T-cell (primary cell): ENCODE results near the gene GHR. TPM values are rescaled to one million over a fixed set of nuclear protein-coding genes. Genes with fewer than 3 reads are reported as not detected.

Experiments
- ATAC-seq, 4 experiments: fragments of 200-7000 bp in 3 of 4; fragments of 150-1000 bp in 1 of 4; cut with Tn5 transposase; replicated peaks in 1 of 4; 1 replicate in 3 of 4; 2 replicates in 1 of 4; pipeline ENCODE4 v1.10.0; 2021; ENCODE audit warnings: moderate library complexity in 3 of 4, mild to moderate bottlenecking in 2 of 4, moderate number of reproducible peaks in 1 of 4
- CTCF ChIA-PET, 2 donors: fragments of 300-600 bp; sonication (Branson Sonifier 250); formaldehyde crosslinking; loops; one replicate each; lab custom pipeline; 2022; ENCODE audit warnings: antibody characterized with exemption in 2 of 2; lab: Charles Lee
- POLR2A ChIA-PET, 2 donors: fragments of 300-600 bp; sonication (Branson Sonifier 250); formaldehyde crosslinking; loops; one replicate each; lab custom pipeline; 2022; ENCODE audit warnings: antibody characterized with exemption in 2 of 2; lab: Charles Lee
- DNase-seq, 35 experiments: peaks; one replicate each; pipeline versions ENCODE4 v3.0.0 to v3.0.0-alpha.2; 2013 to 2023
- H3K27ac ChIP-seq: one replicate; pipeline ENCODE4 v1.5.1; 2013; ENCODE audit warnings: low read length
- H3K27me3 ChIP-seq, 2 experiments: replicated peaks in 1 of 2; 1 replicate in 1 of 2; 2 replicates in 1 of 2; pipeline versions ENCODE4 v1.6.1 to v1.7.0; 2013; ENCODE audit warnings: low read length in 1 of 2, mixed read lengths in 1 of 2; ENCODE audit not compliant: control insufficient read depth in 2 of 2, insufficient read depth in 2 of 2; ENCODE audit errors: extremely low read depth in 1 of 2
- H3K36me3 ChIP-seq, 2 donors: 1 replicate in 1 of 2; 2 replicates in 1 of 2; pipeline versions ENCODE4 v1.6.1 to v1.7.0; 2013; ENCODE audit warnings: low read length in 1 of 2; ENCODE audit not compliant: control insufficient read depth in 2 of 2, insufficient read depth in 1 of 2; ENCODE audit errors: extremely low read depth in 1 of 2
- H3K4me1 ChIP-seq, 2 experiments: 1 replicate in 1 of 2; 2 replicates in 1 of 2; pipeline versions ENCODE4 v1.6.1 to v1.7.0; 2013; ENCODE audit warnings: low read length in 2 of 2, mixed read lengths in 1 of 2; ENCODE audit not compliant: insufficient read depth in 2 of 2, control insufficient read depth in 1 of 2; ENCODE audit errors: extremely low read depth in 1 of 2
- H3K4me3 ChIP-seq, 2 donors: 1 replicate in 1 of 2; 2 replicates in 1 of 2; pipeline versions ENCODE4 v1.5.1 to v1.7.0; 2013; ENCODE audit warnings: mild to moderate bottlenecking in 2 of 2, low read length in 1 of 2, moderate library complexity in 1 of 2; ENCODE audit not compliant: control insufficient read depth in 1 of 2; ENCODE audit errors: extremely low read depth in 1 of 2
- H3K9me3 ChIP-seq: 2 replicates; pipeline ENCODE4 v1.7.0; 2013
- H3K27ac Mint-ChIP-seq, 2 donors: one replicate each; pipeline ENCODE4 v1.8.0; 2020 to 2021; ENCODE audit warnings: mild to moderate bottlenecking in 2 of 2, mixed read lengths in 2 of 2
- H3K27me3 Mint-ChIP-seq, 2 donors: one replicate each; pipeline ENCODE4 v1.8.0; 2021 to 2022; ENCODE audit warnings: mixed read lengths in 2 of 2
- H3K36me3 Mint-ChIP-seq: one replicate; pipeline ENCODE4 v1.8.0; 2021; ENCODE audit warnings: mixed read lengths
- H3K4me1 Mint-ChIP-seq, 3 donors: one replicate each; pipeline ENCODE4 v1.8.0; 2020 to 2022; ENCODE audit warnings: mixed read lengths in 3 of 3, mild to moderate bottlenecking in 1 of 3
- H3K4me3 Mint-ChIP-seq, 3 donors: one replicate each; pipeline ENCODE4 v1.8.0; 2020 to 2022; ENCODE audit warnings: mild to moderate bottlenecking in 3 of 3, mixed read lengths in 3 of 3, moderate library complexity in 3 of 3
- H3K9me3 Mint-ChIP-seq, 3 donors: one replicate each; pipeline ENCODE4 v1.8.0; 2020 to 2022; ENCODE audit warnings: mixed read lengths in 3 of 3
- WGBS: methylation state at CpG from one replicate; pipeline ENCODE4 v1.1.5; 2013; ENCODE audit warnings: missing lambda C conversion rate; ENCODE audit not compliant: insufficient coverage; 5-methylcytosine and 5-hydroxymethylcytosine counted together
- total RNA-seq, 35 experiments: library from RNA in 6 of 35; stranded (reverse) in 6 of 35; fragments of 120-200 nt in 1 of 35; gene quantifications; one replicate each; pipeline versions ENCODE4 v1.2.1 to v1.2.4 and lab custom pipeline; 2013 to 2026

GHR gene
- total RNA-seq, 5 donors from 2014 or later (not counting 1 experiment from before 2014, with no cell fraction given) = 0.06 TPM; not detected in 4

- no CpG with 5 or more reads among the region's 1 CpG for WGBS
- POLR2A ChIA-PET = no interaction called here
- Mint-ChIP-seq H3K4me1 (no peaks in the 10 kb centered on the region), H3K36me3 (no peaks in the 10 kb centered on the region), H3K9me3 (peaks cover 8 to 15% (median 11%) of the 10 kb centered on the region in 3 donors), H3K27me3 (peaks cover 19 to 22% of the 10 kb centered on the region in 2 donors), H3K4me3 (no peak overlapping the region), H3K27ac (no peak overlapping the region)
- Histone ChIP-seq H3K9me3 (no peaks in the 10 kb centered on the region), H3K4me1 (peaks cover 0 to 10% of the 10 kb centered on the region in 2 experiments), H3K36me3 (no peaks in the 10 kb centered on the region), H3K27ac (no peak overlapping the region), H3K27me3 (peaks cover 2 to 10% of the 10 kb centered on the region in 2 experiments), H3K4me3 (no peak overlapping the region)
- CTCF ChIA-PET = no interaction called here
- ATAC-seq (no peak), DNase-seq (no peak)
These were observed 3.9 kb upstream of the GHR start for GRCh38 chr5:42419294-42419693.

GRCh38 chr5:42422656-42423280 is 471 bp upstream of the GHR start:
- CTCF ChIA-PET = interaction anchor here (0.6 to 0.9 kb wide), 3 partner anchors 21 to 1118 kb away, joined by 3 to 4 read pairs (median 3); no protein-coding TSS in a partner anchor

GRCh38 chr5:42426016-42426415 is 2.8 kb downstream of the GHR start:
- peaks cover 5 to 25% of the 10 kb centered on the region in 2 experiments for H3K27me3 ChIP-seq
- H3K36me3 ChIP-seq = no peaks in the 10 kb centered on the region
- no peak for DNase-seq
- no peak overlapping the region for H3K27ac Mint-ChIP-seq
- peaks cover 17 to 24% of the 10 kb centered on the region in 2 donors for H3K27me3 Mint-ChIP-seq
- H3K4me3 ChIP-seq = no peak overlapping the region
- ChIA-PET CTCF (no interaction called here), POLR2A (no interaction called here)
- no peaks in the 10 kb centered on the region for H3K4me1 Mint-ChIP-seq
- H3K9me3 Mint-ChIP-seq = no peaks in the 10 kb centered on the region
- 67% methylated on average over 1 of the region's 3 CpGs for WGBS
- peaks cover 0 to 15% of the 10 kb centered on the region in 2 experiments for H3K4me1 ChIP-seq
- H3K27ac ChIP-seq = no peak overlapping the region
- no peak for ATAC-seq
- H3K4me3 Mint-ChIP-seq = no peak overlapping the region
- H3K36me3 Mint-ChIP-seq = no peaks in the 10 kb centered on the region
- no peaks in the 10 kb centered on the region for H3K9me3 ChIP-seq

More at GRCh38 chr5:42422656-42423280, 471 bp upstream of the GHR start:
- POLR2A ChIA-PET = no interaction called here
- no peak for DNase-seq
- H3K4me1 ChIP-seq = peaks cover 0 to 15% of the 10 kb centered on the region in 2 experiments
- no peak overlapping the region for H3K27ac ChIP-seq
- no peaks in the 10 kb centered on the region for H3K36me3 ChIP-seq
- no peaks in the 10 kb centered on the region for H3K36me3 Mint-ChIP-seq
- no peak for ATAC-seq
- H3K27me3 Mint-ChIP-seq = peaks cover 22 to 37% of the 10 kb centered on the region in 2 donors
- H3K27ac Mint-ChIP-seq = no peak overlapping the region
- H3K4me1 Mint-ChIP-seq = no peaks in the 10 kb centered on the region
- no peaks in the 10 kb centered on the region for H3K9me3 ChIP-seq
- no peak overlapping the region for H3K4me3 ChIP-seq
- H3K4me3 Mint-ChIP-seq = no peak overlapping the region
- WGBS = 28% methylated on average over 5 of the region's 7 CpGs
- peaks cover 5 to 20% of the 10 kb centered on the region in 2 experiments for H3K27me3 ChIP-seq
- H3K9me3 Mint-ChIP-seq = no peaks in the 10 kb centered on the region

- Histone ChIP-seq H3K27me3 (peaks cover 3 to 11% of the 10 kb centered on the region in 2 experiments), H3K4me1 (peaks cover 0 to 1% of the 10 kb centered on the region in 2 experiments), H3K4me3 (no peak overlapping the region), H3K36me3 (no peaks in the 10 kb centered on the region), H3K27ac (no peak overlapping the region), H3K9me3 (no peaks in the 10 kb centered on the region)
- no peak overlapping the region for H3K4me3 Mint-ChIP-seq
- H3K4me1 Mint-ChIP-seq = no peaks in the 10 kb centered on the region
- H3K9me3 Mint-ChIP-seq = peaks cover 0 to 10% (median 0%) of the 10 kb centered on the region in 3 donors
- H3K27me3 Mint-ChIP-seq = peaks cover 8 to 20% of the 10 kb centered on the region in 2 donors
- no peak overlapping the region for H3K27ac Mint-ChIP-seq
- ChIA-PET CTCF (no interaction called here), POLR2A (no interaction called here)
- ATAC-seq (no peak), DNase-seq (no peak)
- WGBS = no CpG with 5 or more reads among the region's 1 CpG
- H3K36me3 Mint-ChIP-seq = no peaks in the 10 kb centered on the region
These were observed 6.5 kb downstream of the GHR start for GRCh38 chr5:42429694-42430093.

GRCh38 chr5:42434047-42434724 is 10.9 kb downstream of the GHR start:
- no peak overlapping the region for H3K27ac ChIP-seq
- Mint-ChIP-seq H3K27me3 (peaks cover 4 to 10% of the 10 kb centered on the region in 2 donors), H3K27ac (no peak overlapping the region), H3K9me3 (peaks cover 0 to 10% (median 0%) of the 10 kb centered on the region in 3 donors), H3K36me3 (no peaks in the 10 kb centered on the region), H3K4me3 (no peak overlapping the region), H3K4me1 (no peaks in the 10 kb centered on the region)
- DNase-seq (no peak), ATAC-seq (no peak)
- no peaks in the 10 kb centered on the region for H3K36me3 ChIP-seq
- CTCF ChIA-PET = interaction anchor here in 1 of 2 donors (0.5 kb wide), 1 partner anchor 13 kb away, joined by 4 read pairs; no protein-coding TSS in a partner anchor
- no peaks in the 10 kb centered on the region for H3K9me3 ChIP-seq
- H3K4me3 ChIP-seq = no peak overlapping the region
- POLR2A ChIA-PET = no interaction called here
- H3K4me1 ChIP-seq = no peaks in the 10 kb centered on the region
- no peaks in the 10 kb centered on the region for H3K27me3 ChIP-seq

GRCh38 chr5:42436051-42436450 is 12.8 kb downstream of the GHR start:
- DNase-seq = no peak

More at GRCh38 chr5:42436051-42436450, 12.8 kb downstream of the GHR start:
- Histone ChIP-seq H3K36me3 (no peaks in the 10 kb centered on the region), H3K27ac (no peak overlapping the region), H3K27me3 (no peaks in the 10 kb centered on the region), H3K9me3 (no peaks in the 10 kb centered on the region), H3K4me1 (no peaks in the 10 kb centered on the region), H3K4me3 (no peak overlapping the region)
- no peak for ATAC-seq
- Mint-ChIP-seq H3K9me3 (peaks cover 0 to 10% (median 0%) of the 10 kb centered on the region in 3 donors), H3K27me3 (peaks cover 4 to 10% of the 10 kb centered on the region in 2 donors), H3K36me3 (no peaks in the 10 kb centered on the region), H3K27ac (no peak overlapping the region), H3K4me3 (no peak overlapping the region), H3K4me1 (no peaks in the 10 kb centered on the region)
- ChIA-PET POLR2A (no interaction called here), CTCF (no interaction called here)
